ENCODE measurements around the gene TACC3. TPM values are rescaled to one million over a fixed set of nuclear protein-coding genes. Genes with fewer than 3 reads are reported as not detected.

TACC3 gene
- total and polyA plus RNA-seq, 7 donors, result 4.3 to 55.9 (median 7.5) TPM

GRCh38 chr4:1779588-1780382 lies 58.5 kb downstream of the TACC3 start:
- DNase-seq, result no peak
- Histone ChIP-seq H3K4me3 (no peak overlapping the region), H3K4me1 (no peaks in the 10 kb centered on the region), H3K9me3 (no peaks in the 10 kb centered on the region), H3K27ac (no peak overlapping the region), H3K27me3 (peaks cover 0 to 12% (median 0%) of the 10 kb centered on the region in 3 donors), H3K36me3 (no peaks in the 10 kb centered on the region)
- TF ChIP-seq POLR2AphosphoS5 (IDR thresholded peaks at IDR 0.05) (no peak), EP300 (IDR thresholded peaks at IDR 0.05) (no peak), CTCF (IDR thresholded peaks at IDR 0.05) (no peak), POLR2A (IDR thresholded peaks at IDR 0.05) (no peak)
- intact Hi-C loops (cut with DNase I), result no loop called here
- 84 to 85% methylated on average over 18 of the region's 18 CpGs for WGBS, 2 donors

DNA sequence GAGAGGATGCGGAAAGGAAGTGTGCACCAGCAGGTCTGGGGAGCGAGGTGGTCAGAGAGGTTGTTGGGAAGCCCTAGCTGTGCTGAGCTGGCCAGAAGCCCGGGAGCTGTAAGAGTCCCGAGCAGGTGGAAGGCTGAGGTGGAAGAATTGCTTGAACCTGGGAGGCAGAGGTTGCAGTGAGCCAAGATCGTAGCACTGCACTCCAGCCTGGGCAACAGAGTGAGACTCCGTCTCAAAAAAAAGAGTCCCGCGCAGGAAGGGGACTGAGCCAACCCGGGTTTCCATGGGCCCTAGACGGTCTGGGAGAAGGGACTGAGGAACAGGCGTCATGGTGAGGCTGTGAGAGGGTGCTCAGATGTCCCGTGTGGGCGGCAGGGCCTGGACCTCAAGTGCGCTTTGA lies 59.1 kb downstream of the TACC3 start:
- Histone ChIP-seq H3K36me3 (no peaks in the 10 kb centered on the region), H3K27me3 (peaks cover 0 to 12% (median 0%) of the 10 kb centered on the region in 3 donors), H3K4me1 (no peaks in the 10 kb centered on the region), H3K4me3 (no peak overlapping the region), H3K27ac (no peak overlapping the region), H3K9me3 (no peaks in the 10 kb centered on the region)
- intact Hi-C loops (cut with DNase I), result no loop called here
- no peak for DNase-seq
- 78 to 88% methylated on average over 14 of the region's 14 CpGs for WGBS, 2 donors
- TF ChIP-seq POLR2AphosphoS5 (IDR thresholded peaks at IDR 0.05) (no peak), POLR2A (IDR thresholded peaks at IDR 0.05) (no peak), EP300 (IDR thresholded peaks at IDR 0.05) (no peak), CTCF (IDR thresholded peaks at IDR 0.05) (no peak)

DNA sequence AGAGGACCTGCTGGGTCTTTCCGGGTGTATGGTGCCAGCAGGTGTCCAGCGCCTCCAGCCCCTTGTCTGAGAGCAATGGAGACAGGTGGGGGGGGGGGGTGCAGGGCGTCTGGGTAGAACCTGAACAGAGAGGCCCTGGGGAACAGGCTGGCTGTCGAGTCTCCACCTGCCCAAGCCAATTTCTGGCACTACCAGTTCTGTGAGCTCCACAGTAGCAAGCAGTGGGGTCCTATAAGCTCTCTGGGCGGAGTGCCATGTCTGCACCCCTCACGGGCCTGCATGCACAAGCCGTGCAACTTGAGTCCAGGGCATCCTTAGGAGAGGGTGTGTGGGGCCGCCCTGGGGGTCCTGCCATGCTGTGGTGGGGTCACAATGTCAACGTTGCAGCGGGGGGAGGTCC lies 61.7 kb downstream of the TACC3 start:
- Histone ChIP-seq H3K4me1 (no peaks in the 10 kb centered on the region), H3K9me3 (no peaks in the 10 kb centered on the region), H3K4me3 (no peak overlapping the region), H3K27ac (no peak overlapping the region), H3K36me3 (no peaks in the 10 kb centered on the region), H3K27me3 (peaks cover 0 to 14% (median 0%) of the 10 kb centered on the region in 3 donors)
- TF ChIP-seq POLR2A (IDR thresholded peaks at IDR 0.05) (no peak), POLR2AphosphoS5 (IDR thresholded peaks at IDR 0.05) (no peak), EP300 (IDR thresholded peaks at IDR 0.05) (no peak), CTCF (IDR thresholded peaks at IDR 0.05) (no peak)
- DNase-seq, result no peak
- WGBS, 2 donors, result 71 to 86% methylated on average over 10 of the region's 10 CpGs
- intact Hi-C loops (cut with DNase I), result no loop called here

DNA sequence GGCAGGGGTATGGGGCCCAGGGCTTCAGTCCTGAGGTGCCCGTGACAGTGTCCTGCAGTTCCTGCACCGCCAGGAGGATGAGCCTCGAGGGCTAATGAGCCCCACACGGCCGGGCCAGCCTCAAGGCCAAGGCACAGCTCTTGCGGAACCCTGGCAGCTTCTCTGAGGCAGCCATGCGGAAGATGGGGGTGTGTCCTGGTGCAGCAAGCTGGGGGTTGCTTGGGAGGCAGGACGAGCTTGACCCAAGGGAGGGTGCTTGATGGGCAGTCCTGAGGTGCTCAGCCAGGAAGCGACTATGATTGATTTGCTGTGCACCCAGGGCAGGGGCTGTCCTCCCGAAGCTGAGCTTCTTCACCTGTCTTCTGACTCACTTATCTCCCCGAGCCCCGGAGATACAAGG lies 62.6 kb downstream of the TACC3 start:
- H3K4me1 ChIP-seq, result no peaks in the 10 kb centered on the region
- WGBS, 2 donors, result 80 to 88% methylated on average over 12 of the region's 12 CpGs
- H3K4me3 ChIP-seq, result no peak overlapping the region
- intact Hi-C loops (cut with DNase I), result no loop called here
- H3K27ac ChIP-seq, result no peak overlapping the region
- H3K36me3 ChIP-seq, result no peaks in the 10 kb centered on the region
- TF ChIP-seq EP300 (IDR thresholded peaks at IDR 0.05) (no peak), POLR2AphosphoS5 (IDR thresholded peaks at IDR 0.05) (no peak), POLR2A (IDR thresholded peaks at IDR 0.05) (no peak), CTCF (IDR thresholded peaks at IDR 0.05) (no peak)
- peaks cover 0 to 6% (median 0%) of the 10 kb centered on the region in 3 donors for H3K27me3 ChIP-seq
- DNase-seq, result no peak
- no peaks in the 10 kb centered on the region for H3K9me3 ChIP-seq
